22Rv1 (cell line): ENCODE results near the gene IKZF1.

Source experiments
- H3K27ac ChIP-seq: fragments of 450-650 bp; 2 replicates; pipeline ENCODE4 v1.5.1; 2017
- ZFX ChIP-seq: fragments of 450-650 bp; IDR thresholded peaks from 2 replicates; pipeline ENCODE4 v1.6.1; 2017; ENCODE audit warnings: antibody characterized with exemption, borderline replicate concordance
- TF ChIP-seq, protein P1 (sequence below): fragments of 450-650 bp; IDR thresholded peaks from 2 replicates; pipeline ENCODE4 v1.5.1; 2017; ENCODE audit warnings: mild to moderate bottlenecking

Gene IKZF1

DNA sequence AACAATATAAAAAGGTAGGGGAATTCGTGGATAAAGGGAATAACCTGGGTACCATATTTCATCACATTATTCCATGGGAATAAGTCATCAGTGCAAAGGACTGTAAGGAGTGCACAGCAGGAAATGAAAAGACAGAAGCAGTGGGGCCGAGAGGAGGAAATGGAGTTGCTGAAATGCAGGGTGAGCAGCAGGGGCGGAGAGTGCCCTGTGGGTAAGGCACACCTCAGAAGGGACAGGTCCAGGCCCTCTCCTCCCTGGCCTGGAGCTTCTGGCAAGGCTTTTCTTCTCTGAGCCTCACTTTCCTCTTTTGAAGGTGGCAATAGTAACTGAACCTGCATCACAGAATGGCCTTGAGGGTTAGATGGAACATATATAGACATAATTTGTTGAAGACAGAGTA is 26.2 kb downstream of the IKZF1 start:
- no peak for TF ChIP-seq ZFX
- H3K27ac ChIP-seq, result no peak overlapping the region

DNA sequence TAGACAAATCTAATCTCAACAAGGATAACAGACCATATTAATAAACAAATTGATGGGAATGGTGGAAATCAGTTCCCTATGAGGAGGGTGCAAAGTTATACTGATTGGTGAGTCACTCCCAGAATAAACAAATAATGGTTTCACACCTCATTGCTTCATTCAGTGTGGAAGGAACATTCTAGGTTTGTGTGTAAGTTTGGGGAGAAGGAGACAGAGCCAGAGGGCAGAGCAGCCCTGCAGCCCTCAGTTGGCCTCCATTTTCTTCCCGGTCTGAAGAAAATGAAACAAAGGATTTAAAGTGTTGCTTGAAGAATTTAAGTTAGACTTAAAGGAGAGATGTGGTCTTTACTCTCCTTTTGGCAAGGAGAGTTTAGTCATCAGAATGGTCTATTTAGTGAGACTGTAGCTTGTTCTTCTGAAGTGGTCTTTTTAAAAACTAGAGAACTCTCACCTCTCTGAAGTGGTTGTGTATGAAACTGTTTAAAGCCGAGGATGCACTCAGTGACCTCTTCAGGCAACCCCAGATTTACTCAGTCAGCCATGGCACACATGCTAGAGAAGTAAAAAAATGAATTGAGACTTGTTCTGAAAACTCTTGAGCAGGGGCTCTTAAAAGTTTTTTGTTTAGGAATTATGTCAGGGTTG is 27.2 kb downstream of the IKZF1 start:
- H3K27ac ChIP-seq, result no peak overlapping the region
- TF ChIP-seq, protein P1, sequence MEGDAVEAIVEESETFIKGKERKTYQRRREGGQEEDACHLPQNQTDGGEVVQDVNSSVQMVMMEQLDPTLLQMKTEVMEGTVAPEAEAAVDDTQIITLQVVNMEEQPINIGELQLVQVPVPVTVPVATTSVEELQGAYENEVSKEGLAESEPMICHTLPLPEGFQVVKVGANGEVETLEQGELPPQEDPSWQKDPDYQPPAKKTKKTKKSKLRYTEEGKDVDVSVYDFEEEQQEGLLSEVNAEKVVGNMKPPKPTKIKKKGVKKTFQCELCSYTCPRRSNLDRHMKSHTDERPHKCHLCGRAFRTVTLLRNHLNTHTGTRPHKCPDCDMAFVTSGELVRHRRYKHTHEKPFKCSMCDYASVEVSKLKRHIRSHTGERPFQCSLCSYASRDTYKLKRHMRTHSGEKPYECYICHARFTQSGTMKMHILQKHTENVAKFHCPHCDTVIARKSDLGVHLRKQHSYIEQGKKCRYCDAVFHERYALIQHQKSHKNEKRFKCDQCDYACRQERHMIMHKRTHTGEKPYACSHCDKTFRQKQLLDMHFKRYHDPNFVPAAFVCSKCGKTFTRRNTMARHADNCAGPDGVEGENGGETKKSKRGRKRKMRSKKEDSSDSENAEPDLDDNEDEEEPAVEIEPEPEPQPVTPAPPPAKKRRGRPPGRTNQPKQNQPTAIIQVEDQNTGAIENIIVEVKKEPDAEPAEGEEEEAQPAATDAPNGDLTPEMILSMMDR, result no peak
- TF ChIP-seq ZFX, result no peak

DNA sequence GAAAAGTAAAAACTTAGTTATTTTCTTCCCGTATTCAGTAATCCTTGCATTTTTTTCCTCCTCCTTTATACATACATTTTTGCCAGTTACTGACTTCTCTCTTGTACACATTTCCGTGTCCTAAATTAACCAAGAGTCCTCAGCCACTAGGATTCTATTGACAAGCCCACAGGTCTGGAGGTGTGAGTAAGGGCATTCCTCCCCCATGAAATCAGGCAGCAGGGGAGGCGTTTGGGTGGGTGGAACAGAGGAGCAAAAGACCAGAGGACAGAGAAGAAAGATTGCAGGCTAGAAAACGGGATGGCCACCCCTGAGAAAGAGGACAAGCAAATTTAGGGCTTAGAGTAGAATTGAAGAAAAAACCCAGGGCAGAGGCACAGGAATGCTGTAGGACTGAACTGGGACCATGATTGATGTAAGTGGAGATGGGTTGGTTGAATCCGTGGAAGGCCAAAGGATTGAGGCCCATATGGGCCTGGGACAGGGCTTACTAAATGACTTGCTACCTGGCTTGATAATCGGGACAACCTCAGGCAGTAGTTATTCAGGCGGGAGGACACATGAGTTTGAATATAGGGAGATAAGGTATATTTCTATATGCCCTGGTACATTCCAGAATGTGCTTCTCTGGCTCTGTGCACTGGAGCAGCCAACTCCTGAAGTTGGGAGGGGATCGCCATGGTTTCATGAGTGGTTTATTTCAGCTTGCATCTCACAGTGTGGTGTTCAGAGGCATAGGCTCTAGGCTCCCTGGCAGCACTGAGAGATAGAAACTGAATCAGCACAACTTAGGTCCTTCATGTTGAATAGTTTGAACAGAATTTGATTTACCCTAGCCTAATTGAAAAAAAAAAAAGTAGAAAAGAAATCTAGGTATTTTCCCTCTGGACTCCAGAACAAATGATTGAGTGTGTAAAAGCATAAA is 28.0 kb downstream of the IKZF1 start:
- H3K27ac ChIP-seq, result no peak overlapping the region
- no peak for TF ChIP-seq ZFX
- TF ChIP-seq, protein P1, result no peak

GRCh38 chr7:50333221-50333651 is 28.7 kb downstream of the IKZF1 start:
- no peak overlapping the region for H3K27ac ChIP-seq
- TF ChIP-seq ZFX, result no peak
- TF ChIP-seq, protein P1, result no peak

GRCh38 chr7:50334341-50334994 is 30.0 kb downstream of the IKZF1 start:
- TF ChIP-seq, protein P1, result no peak
- TF ChIP-seq ZFX, result no peak
- no peak overlapping the region for H3K27ac ChIP-seq

DNA sequence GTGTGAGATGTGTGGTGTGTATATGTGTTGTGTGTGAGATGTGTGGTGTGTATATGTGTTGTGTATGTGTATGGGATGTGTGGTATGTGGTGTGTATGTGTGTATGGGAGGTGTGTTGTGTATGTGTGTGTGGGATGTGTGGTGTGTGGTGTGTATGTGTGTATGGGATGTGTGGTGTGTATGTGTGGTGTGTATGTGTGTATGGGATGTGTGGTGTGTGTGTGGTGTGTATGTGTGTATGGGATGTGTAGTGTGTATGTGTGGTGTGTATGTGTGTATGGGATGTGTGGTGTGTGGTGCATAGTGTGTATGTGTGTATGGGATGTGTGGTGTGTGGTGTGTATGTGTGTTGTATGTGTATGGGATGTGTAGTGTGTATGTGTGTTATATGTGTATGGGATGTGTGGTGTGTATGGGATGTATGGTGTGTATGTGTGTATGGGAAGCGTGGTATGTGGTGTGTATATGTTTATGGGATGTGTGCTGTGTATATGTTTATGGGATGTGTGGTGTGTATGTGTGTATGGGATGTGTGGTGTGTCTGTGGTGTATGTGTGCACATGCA is 30.8 kb downstream of the IKZF1 start:
- H3K27ac ChIP-seq, result no peak overlapping the region
- no peak for TF ChIP-seq ZFX
- TF ChIP-seq, protein P1, result no peak
